Stimulated activated CD4-positive, alpha-beta T cell treated with anti-CD3 and anti-CD28 coated beads, TNF-alpha, amount 100 ng/mL, for 24 hours (primary cell): ENCODE results near the gene RCVRN.

ENCODE experiments used
- DNase-seq, 3 experiments: peaks; one replicate each; pipeline ENCODE4 v3.0.0-alpha.2; 2020; ENCODE audit warnings: low read depth in 3 of 3

Gene RCVRN

GRCh38 chr17:9850151-9850550 is 54.9 kb downstream of the RCVRN start:
- no peak for DNase-seq
